H9 (cell line): ENCODE results near the gene IL1R2. TPM values are rescaled to one million over a fixed set of nuclear protein-coding genes. Genes with fewer than 3 reads are reported as not detected.

ENCODE experiments used
- DNase-seq: peaks from one replicate; pipeline ENCODE4 v3.0.0-alpha.2; 2017
- H2AFZ ChIP-seq: one replicate; pipeline ENCODE4 v1.6.1; 2013; ENCODE audit warnings: mild to moderate bottlenecking, low read length, control low read depth, moderate library complexity
- H2AK5ac ChIP-seq: 2 replicates; pipeline ENCODE4 v1.6.1; 2013; ENCODE audit warnings: low read length, control low read depth, mixed read lengths; ENCODE audit not compliant: insufficient read length
- H2BK120ac ChIP-seq: one replicate; pipeline ENCODE4 v1.6.1; 2013; ENCODE audit warnings: low read depth, mild to moderate bottlenecking, low read length, control low read depth, inconsistent platforms; ENCODE audit not compliant: poor library complexity, severe bottlenecking
- H2BK12ac ChIP-seq: 2 replicates; pipeline ENCODE4 v1.6.1; 2013; ENCODE audit warnings: low read length, control low read depth, mixed read lengths, low read depth; ENCODE audit not compliant: insufficient read length
- H2BK15ac ChIP-seq: 2 replicates; pipeline ENCODE4 v1.6.1; 2013; ENCODE audit warnings: low read depth, low read length, control low read depth
- H2BK20ac ChIP-seq: one replicate; pipeline ENCODE4 v1.6.1; 2013; ENCODE audit warnings: low read depth, mild to moderate bottlenecking, low read length, control low read depth, inconsistent platforms; ENCODE audit not compliant: poor library complexity, severe bottlenecking
- H2BK5ac ChIP-seq: 2 replicates; pipeline ENCODE4 v1.6.1; 2013; ENCODE audit warnings: low read length, control low read depth, mixed read lengths; ENCODE audit not compliant: insufficient read length
- H3K14ac ChIP-seq: 2 replicates; pipeline ENCODE4 v1.6.1; 2013; ENCODE audit warnings: low read length, control low read depth; ENCODE audit not compliant: insufficient read depth
- H3K18ac ChIP-seq: 2 replicates; pipeline ENCODE4 v1.6.1; 2013; ENCODE audit warnings: low read depth, mild to moderate bottlenecking, mixed read lengths, low read length, control low read depth; ENCODE audit not compliant: insufficient read length
- H3K23ac ChIP-seq: 2 replicates; pipeline ENCODE4 v1.6.1; 2013; ENCODE audit warnings: low read length, control low read depth, mixed read lengths, low read depth; ENCODE audit not compliant: insufficient read length
- H3K23me2 ChIP-seq: 2 replicates; pipeline ENCODE4 v1.6.1; 2013; ENCODE audit warnings: low read depth, mild to moderate bottlenecking, mixed read lengths, low read length, control low read depth; ENCODE audit not compliant: insufficient read length, poor library complexity, severe bottlenecking
- H3K27ac ChIP-seq: 2 replicates; pipeline ENCODE4 v1.5.1; 2013; ENCODE audit warnings: low read length, control low read depth, mixed read lengths, low read depth; ENCODE audit not compliant: insufficient read length
- H3K27me3 ChIP-seq: 2 replicates; pipeline ENCODE4 v1.6.1; 2013; ENCODE audit warnings: low read length, control low read depth, inconsistent platforms; ENCODE audit not compliant: insufficient read depth
- H3K4ac ChIP-seq: 2 replicates; pipeline ENCODE4 v1.6.1; 2013; ENCODE audit warnings: low read depth, mild to moderate bottlenecking, control low read depth, inconsistent platforms, low read length, moderate library complexity
- H3K4me1 ChIP-seq: 2 replicates; pipeline ENCODE4 v1.6.1; 2013; ENCODE audit warnings: low read length, control low read depth, inconsistent platforms; ENCODE audit not compliant: insufficient read depth
- H3K4me2 ChIP-seq: 2 replicates; pipeline ENCODE4 v1.6.1; 2013; ENCODE audit warnings: low read length, control low read depth, mixed read lengths; ENCODE audit not compliant: insufficient read length, insufficient read depth
- H3K56ac ChIP-seq: 2 replicates; pipeline ENCODE4 v1.6.1; 2013; ENCODE audit warnings: low read depth, mild to moderate bottlenecking, mixed read lengths, low read length, control low read depth; ENCODE audit not compliant: insufficient read length
- H3K79me1 ChIP-seq: 2 replicates; pipeline ENCODE4 v1.6.1; 2013; ENCODE audit warnings: low read depth, mild to moderate bottlenecking, moderate library complexity, low read length, control low read depth, inconsistent platforms; ENCODE audit not compliant: insufficient read depth, poor library complexity, severe bottlenecking
- H3K79me2 ChIP-seq: 2 replicates; pipeline ENCODE4 v1.6.1; 2013; ENCODE audit warnings: low read length, control low read depth, inconsistent platforms; ENCODE audit not compliant: insufficient read depth
- H3K9ac ChIP-seq: 2 replicates; pipeline ENCODE4 v1.6.1; 2013; ENCODE audit warnings: low read length, control low read depth, mixed read lengths; ENCODE audit not compliant: insufficient read length; ENCODE audit errors: extremely low read depth
- H3K9me3 ChIP-seq: one replicate; pipeline ENCODE4 v1.6.1; 2013; ENCODE audit warnings: low read depth, low read length, inconsistent platforms; ENCODE audit not compliant: control insufficient read depth
- H3T11ph ChIP-seq: one replicate; pipeline ENCODE4 v1.6.1; 2013; ENCODE audit warnings: mild to moderate bottlenecking, low read length, control low read depth, inconsistent platforms
- H4K20me1 ChIP-seq: one replicate; pipeline ENCODE4 v1.6.1; 2013; ENCODE audit not compliant: control insufficient read depth, insufficient read length, insufficient read depth
- H4K5ac ChIP-seq: 2 replicates; pipeline ENCODE4 v1.6.1; 2013; ENCODE audit warnings: low read depth, mild to moderate bottlenecking, mixed read lengths, low read length, control low read depth; ENCODE audit not compliant: insufficient read length
- H4K8ac ChIP-seq: replicated peaks from 2 replicates; pipeline ENCODE4 v1.6.1; 2013; ENCODE audit warnings: low read length, control low read depth, mixed read lengths, low read depth; ENCODE audit not compliant: insufficient read length
- H4K91ac ChIP-seq: 2 replicates; pipeline ENCODE4 v1.6.1; 2013; ENCODE audit warnings: low read depth, mild to moderate bottlenecking, moderate library complexity, mixed read lengths, low read length, control low read depth; ENCODE audit not compliant: insufficient read length
- H3K27ac Mint-ChIP-seq, 3 experiments: 2 replicates in 2 of 3; 3 replicates in 1 of 3; pipeline ENCODE4 v1.8.0; 2020 to 2021; ENCODE audit warnings: mixed read lengths in 3 of 3, mild to moderate bottlenecking in 1 of 3, moderate library complexity in 1 of 3
- H3K27me3 Mint-ChIP-seq: 2 replicates; pipeline ENCODE4 v1.8.0; 2021; ENCODE audit warnings: low read depth, mild to moderate bottlenecking, moderate library complexity, mixed read lengths
- H3K36me3 Mint-ChIP-seq, 3 experiments: 2 replicates in 2 of 3; 3 replicates in 1 of 3; pipeline ENCODE4 v1.8.0; 2020 to 2021; ENCODE audit warnings: low read depth in 3 of 3, mixed read lengths in 3 of 3; ENCODE audit not compliant: insufficient read depth in 1 of 3
- H3K4me1 Mint-ChIP-seq, 2 experiments: 2 replicates each; pipeline ENCODE4 v1.8.0; 2020; ENCODE audit warnings: mixed read lengths in 2 of 2
- H3K4me3 Mint-ChIP-seq, 2 experiments: 2 replicates in 1 of 2; 3 replicates in 1 of 2; pipeline ENCODE4 v1.8.0; 2020 to 2021; ENCODE audit warnings: mild to moderate bottlenecking in 2 of 2, mixed read lengths in 2 of 2, moderate library complexity in 1 of 2
- H3K9me3 Mint-ChIP-seq, 2 experiments: 2 replicates in 1 of 2; 3 replicates in 1 of 2; pipeline ENCODE4 v1.8.0; 2020; ENCODE audit warnings: mild to moderate bottlenecking in 2 of 2, mixed read lengths in 2 of 2, moderate library complexity in 1 of 2
- CTCF ChIP-seq: fragments of 200-600 bp; sonication (generic); conservative IDR thresholded peaks from 3 replicates; pipeline ENCODE4 v1.8.0; 2021; ENCODE audit warnings: antibody characterized with exemption, mild to moderate bottlenecking
- WGBS: extraction: QIAGEN DNeasy Blood & Tissue Kit; methylation state at CpG from one replicate; pipeline ENCODE4 v1.1.7; 2013; ENCODE audit warnings: missing lambda C conversion rate, low lambda C conversion rate, mixed read lengths; ENCODE audit not compliant: insufficient read length; ENCODE audit errors: extremely low coverage; 5-methylcytosine and 5-hydroxymethylcytosine counted together
- total RNA-seq: library from RNA; stranded (reverse); gene quantifications from 2 replicates; pipeline ENCODE4 v1.2.1, GENCODE V29; 2021

The IL1R2 gene
- total RNA-seq, 1 experiment from 2014 or later = not detected

- no peak overlapping the region for H2AK5ac ChIP-seq
- peaks cover 3 to 4% of the 10 kb centered on the region in 2 experiments; a peak in 1 of 4 replicates for H3K4me1 Mint-ChIP-seq
- no peak for TF ChIP-seq CTCF
- no peak overlapping the region for H3T11ph ChIP-seq
- no peak overlapping the region for H4K91ac ChIP-seq
- H3K27ac Mint-ChIP-seq = peak overlapping the region in 1 of 3 experiments; percentile 50; a peak in 4 of 7 replicates
- no CpG with 5 or more reads among the region's 17 CpGs for WGBS
- H2AFZ ChIP-seq = no peak overlapping the region
- H3K27ac ChIP-seq = no peak overlapping the region
- no peak overlapping the region for H3K9ac ChIP-seq
- H2BK15ac ChIP-seq = no peak overlapping the region
- H3K14ac ChIP-seq = no peak overlapping the region
- H3K18ac ChIP-seq = no peak overlapping the region
- no peak overlapping the region for H3K4me3 Mint-ChIP-seq
- H3K23me2 ChIP-seq = no peaks in the 10 kb centered on the region
- no peak overlapping the region for H3K4ac ChIP-seq
- no peak overlapping the region for H2BK20ac ChIP-seq
- H3K79me2 ChIP-seq = no peaks in the 10 kb centered on the region
- no peak overlapping the region for H4K8ac ChIP-seq
- H3K4me2 ChIP-seq = no peak overlapping the region
- no peaks in the 10 kb centered on the region for H4K20me1 ChIP-seq
- no peak overlapping the region for H2BK12ac ChIP-seq
- no peak overlapping the region for H4K5ac ChIP-seq
- peaks cover 0 to 2% of the 10 kb centered on the region in 2 experiments; a peak in 1 of 5 replicates for H3K9me3 Mint-ChIP-seq
- H3K4me1 ChIP-seq = no peaks in the 10 kb centered on the region
- DNase-seq = no peak
- no peaks in the 10 kb centered on the region for H3K27me3 ChIP-seq
- no peaks in the 10 kb centered on the region for H3K9me3 ChIP-seq
- H2BK120ac ChIP-seq = no peak overlapping the region
- no peaks in the 10 kb centered on the region for H3K79me1 ChIP-seq
- peaks cover 4% of the 10 kb centered on the region for H3K27me3 Mint-ChIP-seq
- no peak overlapping the region for H2BK5ac ChIP-seq
- H3K36me3 Mint-ChIP-seq = peaks cover 0 to 4% (median 2%) of the 10 kb centered on the region in 3 experiments; a peak in 2 of 7 replicates
- no peak overlapping the region for H3K56ac ChIP-seq
- H3K23ac ChIP-seq = no peak overlapping the region
Measured at GRCh38 chr2:102064679-102065674, 73.2 kb downstream of the IL1R2 start.
